Lung (tissue), 12 donors: ENCODE data around the gene MDM4. TPM values are rescaled to one million over a fixed set of nuclear protein-coding genes. Genes with fewer than 3 reads are reported as not detected.

Source experiments
- ATAC-seq: fragments of 200-7000 bp; cut with Tn5 transposase; one replicate; pipeline ENCODE4 v1.9.1; 2020; ENCODE audit warnings: moderate number of reproducible peaks; ENCODE audit not compliant: insufficient read depth, low FRiP score
- DNase-seq, 3 donors: peaks; one replicate each; pipeline ENCODE4 v3.0.0-alpha.2; 2013 to 2017
- H3K27ac ChIP-seq, 2 donors: one replicate each; pipeline ENCODE4 v1.5.1; 2013; ENCODE audit warnings: mild to moderate bottlenecking in 2 of 2, moderate library complexity in 2 of 2, control low read depth in 1 of 2, inconsistent platforms in 1 of 2, low read depth in 1 of 2, low read length in 1 of 2
- H3K27me3 ChIP-seq, 3 donors: one replicate each; pipeline ENCODE4 v1.5.1; 2013; ENCODE audit warnings: low read length in 2 of 3; ENCODE audit not compliant: control insufficient read depth in 3 of 3, insufficient read depth in 3 of 3
- H3K36me3 ChIP-seq, 4 donors: one replicate each; pipeline ENCODE4 v1.5.1; 2013; ENCODE audit warnings: low read length in 4 of 4, mild to moderate bottlenecking in 1 of 4, moderate library complexity in 1 of 4; ENCODE audit not compliant: control insufficient read depth in 4 of 4, insufficient read depth in 4 of 4
- H3K4me1 ChIP-seq, 5 donors: one replicate each; pipeline ENCODE4 v1.5.1; 2013; ENCODE audit warnings: low read length in 5 of 5, mild to moderate bottlenecking in 2 of 5, moderate library complexity in 1 of 5; ENCODE audit not compliant: control insufficient read depth in 5 of 5, insufficient read depth in 5 of 5
- H3K4me3 ChIP-seq: one replicate; pipeline ENCODE4 v1.5.1; 2013; ENCODE audit warnings: mild to moderate bottlenecking, control low read depth, moderate library complexity
- H3K9ac ChIP-seq, 2 donors: one replicate each; pipeline ENCODE4 v1.5.1; 2013; ENCODE audit warnings: low read length in 2 of 2, control low read depth in 1 of 2; ENCODE audit not compliant: insufficient read depth in 1 of 2
- H3K9me3 ChIP-seq, 4 donors: one replicate each; pipeline ENCODE4 v1.5.1; 2013; ENCODE audit warnings: low read length in 3 of 4, mild to moderate bottlenecking in 1 of 4, moderate library complexity in 1 of 4; ENCODE audit not compliant: control insufficient read depth in 4 of 4, insufficient read depth in 3 of 4
- CTCF ChIP-seq: IDR thresholded peaks from 2 replicates; pipeline ENCODE4 v1.5.1; 2012; ENCODE audit warnings: mild to moderate bottlenecking; ENCODE audit errors: control extremely low read depth, extremely low read depth
- WGBS, 2 donors: extraction: QIAGEN DNeasy Blood & Tissue Kit; methylation state at CpG; one replicate each; pipeline ENCODE4 v1.1.7; 2013; 5-methylcytosine and 5-hydroxymethylcytosine counted together
- polyA plus RNA-seq, 2 donors: library from polyadenylated mRNA; stranded (reverse); fragments of 200-250 nt; gene quantifications; one replicate each; pipeline ENCODE4 v1.2.1, GENCODE V29; 2013
- total RNA-seq, 2 donors: library from RNA; depleted of rRNA in 1 of 2; stranded (reverse); fragments of >200 nt in 1 of 2; gene quantifications; one replicate each; pipeline ENCODE4 v1.2.1, GENCODE V29; 2014 to 2021
- donor health status: control.
- donor health status: control.
- donor health status: Bipolar disorder and iron deficiency.
- donor health status: healthy.
- donor health status: DM: yes; HTN: yes; CAD: no.

Gene MDM4
- total and polyA plus RNA-seq, 4 donors, result 5.6 to 138 (median 38.9) TPM

- peak within 1 kb of the TSS; percentile 94 for H3K4me3 ChIP-seq
- no peaks in the 10 kb centered on the region for H3K36me3 ChIP-seq
- peak within 1 kb of the TSS; percentile 68 to 94 for H3K27ac ChIP-seq
- ATAC-seq (peak; percentile 89), DNase-seq (peak; percentile 91 to 95 (median 91))
- WGBS, 2 donors, result 0 to 1% methylated on average over 40 to 69 of the region's 69 CpGs
- H3K9me3 ChIP-seq, result no peaks in the 10 kb centered on the region
- H3K4me1 ChIP-seq, result peaks cover 5 to 33% (median 11%) of the 10 kb centered on the region in 5 donors
- peak within 1 kb of the TSS; percentile 37 to 73 for H3K9ac ChIP-seq
- no peak for TF ChIP-seq CTCF
- H3K27me3 ChIP-seq, result peaks cover 0 to 4% (median 0%) of the 10 kb centered on the region in 3 donors
These were observed 21.7 kb upstream of the MDM4 start, which contains the start of gene PIK3C2B for GRCh38 chr1:204494281-204495077. Gene PIK3C2B, minus strand, starts transcription at chr1:204494805. Its CDS starts 25,003 bp downstream, at chr1:204469802.

- peak overlapping the region in 1 of 2 donors; percentile 42 for H3K9ac ChIP-seq
These were observed 21.0 kb upstream of the MDM4 start for GRCh38 chr1:204495078-204495753.

GRCh38 chr1:204495777-204496176, 20.4 kb upstream of the MDM4 start:
- Histone ChIP-seq H3K4me3 (no peak overlapping the region), H3K9me3 (no peaks in the 10 kb centered on the region), H3K4me1 (peaks cover 0 to 33% (median 11%) of the 10 kb centered on the region in 5 donors), H3K27me3 (peaks cover 0 to 4% (median 0%) of the 10 kb centered on the region in 3 donors), H3K9ac (no peak overlapping the region), H3K27ac (no peak overlapping the region), H3K36me3 (no peaks in the 10 kb centered on the region)
- no peak for ATAC-seq
- TF ChIP-seq CTCF, result no peak
- no peak for DNase-seq
- 50 to 73% methylated on average over 5 of the region's 6 CpGs for WGBS, 2 donors

More at GRCh38 chr1:204495078-204495753, 21.0 kb upstream of the MDM4 start:
- Histone ChIP-seq H3K27me3 (peaks cover 0 to 4% (median 0%) of the 10 kb centered on the region in 3 donors), H3K4me1 (peaks cover under 1 to 33% (median 11%) of the 10 kb centered on the region in 5 donors), H3K4me3 (peak overlapping the region; percentile 94), H3K36me3 (no peaks in the 10 kb centered on the region), H3K27ac (peak overlapping the region; percentile 67 to 94), H3K9me3 (no peaks in the 10 kb centered on the region)
- WGBS, 2 donors, result 4% methylated on average over 17 of the region's 17 CpGs
- no peak for TF ChIP-seq CTCF
- peak in 1 of 3 donors; percentile 37 for DNase-seq
- ATAC-seq, result no peak
